K562 (cell line): ENCODE measurements around the gene LTBR. TPM values are rescaled to one million over a fixed set of nuclear protein-coding genes. Genes with fewer than 3 reads are reported as not detected.
A peak's percentile ranks its signal among the peaks of the same experiment; 100 is the strongest.

Experiments
- AFF1 ChIP-seq, 2 experiments: fragments of 450-650 bp; IDR thresholded peaks; 2 replicates each; pipeline ENCODE4 v1.6.1; 2018; ENCODE audit warnings: mild to moderate bottlenecking in 2 of 2, low read depth in 1 of 2; ENCODE audit not compliant: partially characterized antibody in 2 of 2
- CHD1 ChIP-seq: fragments of 200-600 bp; sonication (generic); IDR thresholded peaks from one replicate; pipeline ENCODE4 v1.6.1; 2012; ENCODE audit warnings: mild to moderate bottlenecking, moderate library complexity, low read length, inconsistent platforms
- E2F8 ChIP-seq: fragments of 450-650 bp; IDR thresholded peaks from 2 replicates; pipeline ENCODE4 v1.7.1; 2018; ENCODE audit warnings: mild to moderate bottlenecking, low read depth; ENCODE audit not compliant: partially characterized antibody
- NFE2 ChIP-seq: IDR thresholded peaks from 2 replicates; pipeline ENCODE4 v1.6.1; 2014; ENCODE audit warnings: antibody characterized with exemption, low read depth
- NFRKB ChIP-seq: fragments of 450-650 bp; IDR thresholded peaks from 2 replicates; pipeline ENCODE4 v1.6.1; 2016; ENCODE audit warnings: low read depth
- POLR3A ChIP-seq: IDR thresholded peaks from 2 replicates; pipeline ENCODE4 v1.6.1; 2011; ENCODE audit warnings: borderline replicate concordance, mild to moderate bottlenecking, moderate library complexity; ENCODE audit not compliant: insufficient read length, insufficient read depth; ENCODE audit errors: extremely low read depth
- PTRF ChIP-seq: fragments of 450-650 bp; IDR thresholded peaks from 2 replicates; pipeline ENCODE4 v1.6.1; 2016; ENCODE audit warnings: mild to moderate bottlenecking, missing genetic modification characterization, missing compliant biosample characterization
- SIN3A ChIP-seq, 2 experiments: fragments of 150-350 bp in 1 of 2; IDR thresholded peaks; 2 replicates each; pipeline ENCODE4 v1.6.1; 2011 to 2016; ENCODE audit warnings: borderline replicate concordance in 2 of 2, low read depth in 2 of 2, low read length in 2 of 2, mild to moderate bottlenecking in 2 of 2, moderate library complexity in 2 of 2; ENCODE audit not compliant: control insufficient read depth in 1 of 2
- SMARCB1 ChIP-seq: IDR thresholded peaks from 2 replicates; pipeline ENCODE4 v1.6.1; 2011; ENCODE audit warnings: improper control_type of control experiment, low read depth; ENCODE audit not compliant: insufficient read length
- SNRNP70 ChIP-seq: fragments of 200-400 bp; formaldehyde crosslinking; optimal IDR thresholded peaks from 2 replicates; pipeline ENCODE3; 2017; ENCODE audit warnings: low read depth, low read length
- YBX1 ChIP-seq: fragments of 450-650 bp; IDR thresholded peaks from 2 replicates; pipeline ENCODE4 v1.7.1; 2016; ENCODE audit warnings: mild to moderate bottlenecking
- ZNF561 ChIP-seq: fragments of 450-650 bp; formaldehyde crosslinking; conservative IDR thresholded peaks from 2 replicates; pipeline ENCODE4 v1.4.0; 2020; ENCODE audit warnings: mild to moderate bottlenecking, moderate library complexity
- polyA plus RNA-seq, 8 experiments: library from polyadenylated mRNA; depleted of rRNA in 4 of 8; stranded (reverse) in 5 of 8; unstranded in 3 of 8; fragments of >200 nt; fragmentation: Nextera tagmentation in 2 of 8; fragmentation: Illumina TruSeq in 1 of 8; extraction: Ambion mirVana in 2 of 8; extraction: Trizol in 1 of 8; gene quantifications; 2 replicates each; pipeline versions ENCODE4 v1.2.1 to v1.2.3, GENCODE V29; 2011 to 2014; ENCODE audit warnings: inconsistent platforms in 1 of 8, missing spikeins in 1 of 8
- total RNA-seq, 7 experiments: library from RNA; depleted of rRNA in 6 of 7; stranded (reverse); fragments of >200 nt in 6 of 7; fragmentation: Illumina TruSeq in 2 of 7; extraction: Trizol in 2 of 7; gene quantifications; 2 replicates each; pipeline versions ENCODE4 v1.2.1 to v1.2.3, GENCODE V29; 2011 to 2021; ENCODE audit warnings: low replicate concordance in 1 of 7
- TF ChIP-seq, protein P1 (sequence below): fragments of 250-450 bp; sonication (Bioruptor Pico); IDR thresholded peaks from 2 replicates; pipeline ENCODE4 v1.4.0; 2020; ENCODE audit warnings: mild to moderate bottlenecking, moderate library complexity
- TF ChIP-seq, protein P2 (sequence below), 2 experiments: fragments of 450-650 bp; conservative IDR thresholded peaks; 2 replicates each; pipeline ENCODE4 v1.6.1; 2017; ENCODE audit warnings: mild to moderate bottlenecking in 2 of 2, moderate library complexity in 2 of 2

LTBR gene
- total and polyA plus RNA-seq, 9 of the 15 experiments (the other 6 are each of a cell fraction or from before 2014, with no cell fraction given): 0.96 to 69.0 (median 35.3) TPM

GRCh38 chr12:6430124-6430989, 46.4 kb downstream of the LTBR start (continued):
- TF ChIP-seq, protein P1, sequence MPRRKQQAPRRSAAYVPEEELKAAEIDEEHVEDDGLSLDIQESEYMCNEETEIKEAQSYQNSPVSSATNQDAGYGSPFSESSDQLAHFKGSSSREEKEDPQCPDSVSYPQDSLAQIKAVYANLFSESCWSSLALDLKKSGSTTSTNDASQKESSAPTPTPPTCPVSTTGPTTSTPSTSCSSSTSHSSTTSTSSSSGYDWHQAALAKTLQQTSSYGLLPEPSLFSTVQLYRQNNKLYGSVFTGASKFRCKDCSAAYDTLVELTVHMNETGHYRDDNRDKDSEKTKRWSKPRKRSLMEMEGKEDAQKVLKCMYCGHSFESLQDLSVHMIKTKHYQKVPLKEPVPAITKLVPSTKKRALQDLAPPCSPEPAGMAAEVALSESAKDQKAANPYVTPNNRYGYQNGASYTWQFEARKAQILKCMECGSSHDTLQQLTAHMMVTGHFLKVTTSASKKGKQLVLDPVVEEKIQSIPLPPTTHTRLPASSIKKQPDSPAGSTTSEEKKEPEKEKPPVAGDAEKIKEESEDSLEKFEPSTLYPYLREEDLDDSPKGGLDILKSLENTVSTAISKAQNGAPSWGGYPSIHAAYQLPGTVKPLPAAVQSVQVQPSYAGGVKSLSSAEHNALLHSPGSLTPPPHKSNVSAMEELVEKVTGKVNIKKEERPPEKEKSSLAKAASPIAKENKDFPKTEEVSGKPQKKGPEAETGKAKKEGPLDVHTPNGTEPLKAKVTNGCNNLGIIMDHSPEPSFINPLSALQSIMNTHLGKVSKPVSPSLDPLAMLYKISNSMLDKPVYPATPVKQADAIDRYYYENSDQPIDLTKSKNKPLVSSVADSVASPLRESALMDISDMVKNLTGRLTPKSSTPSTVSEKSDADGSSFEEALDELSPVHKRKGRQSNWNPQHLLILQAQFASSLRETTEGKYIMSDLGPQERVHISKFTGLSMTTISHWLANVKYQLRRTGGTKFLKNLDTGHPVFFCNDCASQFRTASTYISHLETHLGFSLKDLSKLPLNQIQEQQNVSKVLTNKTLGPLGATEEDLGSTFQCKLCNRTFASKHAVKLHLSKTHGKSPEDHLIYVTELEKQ (CRISPR knock-in tag): no peak
- TF ChIP-seq, protein P2, sequence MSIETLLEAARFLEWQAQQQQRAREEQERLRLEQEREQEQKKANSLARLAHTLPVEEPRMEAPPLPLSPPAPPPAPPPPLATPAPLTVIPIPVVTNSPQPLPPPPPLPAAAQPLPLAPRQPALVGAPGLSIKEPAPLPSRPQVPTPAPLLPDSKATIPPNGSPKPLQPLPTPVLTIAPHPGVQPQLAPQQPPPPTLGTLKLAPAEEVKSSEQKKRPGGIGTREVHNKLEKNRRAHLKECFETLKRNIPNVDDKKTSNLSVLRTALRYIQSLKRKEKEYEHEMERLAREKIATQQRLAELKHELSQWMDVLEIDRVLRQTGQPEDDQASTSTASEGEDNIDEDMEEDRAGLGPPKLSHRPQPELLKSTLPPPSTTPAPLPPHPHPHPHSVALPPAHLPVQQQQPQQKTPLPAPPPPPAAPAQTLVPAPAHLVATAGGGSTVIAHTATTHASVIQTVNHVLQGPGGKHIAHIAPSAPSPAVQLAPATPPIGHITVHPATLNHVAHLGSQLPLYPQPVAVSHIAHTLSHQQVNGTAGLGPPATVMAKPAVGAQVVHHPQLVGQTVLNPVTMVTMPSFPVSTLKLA (conservative IDR thresholded peaks at IDR 0.05): peak; percentile 64 to 78
- TF ChIP-seq NFRKB: 0 out of 2 replicates have a peak, but pooled peaks have one; percentile 27
- no peak for TF ChIP-seq ZNF561 (CRISPR knock-in tag)
- TF ChIP-seq SIN3A (IDR thresholded peaks at IDR 0.05; ENCODE audit: borderline replicate concordance in 2 of 2, control insufficient read depth in 1 of 2, low read depth in 2 of 2, low read length in 2 of 2): no peak
- no peak for TF ChIP-seq E2F8
- TF ChIP-seq SNRNP70: no peak
- peak; percentile 97 for TF ChIP-seq NFE2
- TF ChIP-seq SMARCB1: no peak
- no peak for TF ChIP-seq PTRF (tag)
- TF ChIP-seq CHD1: no peak
- no peak for TF ChIP-seq YBX1
- no peak for TF ChIP-seq POLR3A
- no peak for TF ChIP-seq AFF1 (IDR thresholded peaks at IDR 0.05; ENCODE audit: low read depth in 1 of 2, partially characterized antibody in 2 of 2)
